WERI-Rb-1 (cell line): Measurements from ENCODE around the gene PNRC2.

Experiments
- DNase-seq: peaks from one replicate; pipeline ENCODE4 v3.0.0-alpha.2; 2020
- H3K27ac ChIP-seq: fragments of 250-450 bp; sonication (Bioruptor Pico); 2 replicates; pipeline ENCODE4 v1.5.1; 2020; ENCODE audit warnings: mild to moderate bottlenecking, moderate library complexity
- H3K27me3 ChIP-seq: fragments of 250-450 bp; sonication (Bioruptor Pico); 2 replicates; pipeline ENCODE4 v1.5.1; 2021; ENCODE audit warnings: mild to moderate bottlenecking, low read depth, moderate library complexity; ENCODE audit not compliant: insufficient read depth, severe bottlenecking
- H3K36me3 ChIP-seq: fragments of 250-450 bp; sonication (Bioruptor Pico); 2 replicates; pipeline ENCODE4 v1.5.1; 2020; ENCODE audit warnings: mild to moderate bottlenecking, moderate library complexity
- H3K4me3 ChIP-seq: 2 replicates; pipeline ENCODE4 v1.5.1; 2011; ENCODE audit warnings: low read depth, mild to moderate bottlenecking, control low read depth, low read length
- H3K9me3 ChIP-seq: fragments of 250-450 bp; sonication (Bioruptor Pico); 2 replicates; pipeline ENCODE4 v1.5.1; 2021; ENCODE audit warnings: mild to moderate bottlenecking, moderate library complexity; ENCODE audit not compliant: severe bottlenecking
- CTCF ChIP-seq: IDR thresholded peaks from 2 replicates; pipeline ENCODE4 v1.5.1; 2011; ENCODE audit warnings: low read depth, mild to moderate bottlenecking, control low read depth, inconsistent platforms, low read length

PNRC2 gene

GRCh38 chr1:23924601-23925000 is 35.0 kb upstream of the PNRC2 start:
- H3K9me3 ChIP-seq, result no peaks in the 10 kb centered on the region
- no peak for TF ChIP-seq CTCF
- H3K4me3 ChIP-seq, result no peak overlapping the region
- DNase-seq, result no peak
- no peaks in the 10 kb centered on the region for H3K36me3 ChIP-seq
- no peak overlapping the region for H3K27ac ChIP-seq
- H3K27me3 ChIP-seq, result no peaks in the 10 kb centered on the region

GRCh38 chr1:23925279-23925678 is 34.3 kb upstream of the PNRC2 start:
- no peaks in the 10 kb centered on the region for H3K9me3 ChIP-seq
- DNase-seq, result no peak
- no peaks in the 10 kb centered on the region for H3K36me3 ChIP-seq
- no peak overlapping the region for H3K27ac ChIP-seq
- no peak overlapping the region for H3K4me3 ChIP-seq
- no peak for TF ChIP-seq CTCF
- H3K27me3 ChIP-seq, result no peaks in the 10 kb centered on the region

- no peak for TF ChIP-seq CTCF
- Histone ChIP-seq H3K27ac (no peak overlapping the region), H3K9me3 (no peaks in the 10 kb centered on the region), H3K4me3 (no peak overlapping the region), H3K27me3 (no peaks in the 10 kb centered on the region), H3K36me3 (no peaks in the 10 kb centered on the region)
- no peak for DNase-seq
Measured at GRCh38 chr1:23927097-23927496, 32.5 kb upstream of the PNRC2 start.

GRCh38 chr1:23928789-23929188 is 30.8 kb upstream of the PNRC2 start:
- Histone ChIP-seq H3K27me3 (no peaks in the 10 kb centered on the region), H3K4me3 (no peak overlapping the region), H3K36me3 (no peaks in the 10 kb centered on the region), H3K27ac (no peak overlapping the region), H3K9me3 (no peaks in the 10 kb centered on the region)
- no peak for DNase-seq
- no peak for TF ChIP-seq CTCF

GRCh38 chr1:23930270-23930669 is 29.4 kb upstream of the PNRC2 start:
- no peak for DNase-seq
- H3K27me3 ChIP-seq, result no peaks in the 10 kb centered on the region
- no peak overlapping the region for H3K4me3 ChIP-seq
- H3K36me3 ChIP-seq, result no peaks in the 10 kb centered on the region
- no peak overlapping the region for H3K27ac ChIP-seq
- no peak for TF ChIP-seq CTCF
- no peaks in the 10 kb centered on the region for H3K9me3 ChIP-seq

- no peak for DNase-seq
- H3K4me3 ChIP-seq, result no peak overlapping the region
- no peak overlapping the region for H3K27ac ChIP-seq
- no peaks in the 10 kb centered on the region for H3K27me3 ChIP-seq
- no peak for TF ChIP-seq CTCF
- no peaks in the 10 kb centered on the region for H3K9me3 ChIP-seq
- no peaks in the 10 kb centered on the region for H3K36me3 ChIP-seq
Measured at GRCh38 chr1:23930861-23931490, 28.7 kb upstream of the PNRC2 start.
